IMR-90 (cell line): Measurements from ENCODE around the gene SRSF3. TPM values are rescaled to one million over a fixed set of nuclear protein-coding genes. Genes with fewer than 3 reads are reported as not detected.

Source experiments
- ATAC-seq: fragments of 200-7000 bp; cut with Tn5 transposase; 2 replicates; pipeline ENCODE4 v1.9.1; 2020; ENCODE audit warnings: low read depth, mild to moderate bottlenecking, moderate library complexity
- BruUV-seq: library from RNA; stranded (reverse); fragments of 400-500 nt; replicated peaks from 2 replicates; lab custom pipeline; 2021; lab: Mats Ljungman, UMichigan
- CTCF ChIA-PET: fragments of 300-600 bp; formaldehyde crosslinking; extraction: SDS; loops from one replicate; lab custom pipeline; 2021; ENCODE audit warnings: antibody characterized with exemption; lab: Yijun Ruan, JAX
- POLR2A ChIA-PET: fragments of 300-600 bp; sonication (Branson Sonifier 250); formaldehyde crosslinking; loops from one replicate; lab custom pipeline; 2022; ENCODE audit warnings: antibody characterized with exemption; ENCODE audit not compliant: unreplicated experiment; lab: Charles Lee
- DNase-seq: peaks from one replicate; pipeline ENCODE4 v3.0.0; 2013
- H2AFZ ChIP-seq: replicated peaks from 2 replicates; pipeline ENCODE3; 2013; ENCODE audit warnings: low read length, mild to moderate bottlenecking; ENCODE audit not compliant: poor library complexity
- H2AK5ac ChIP-seq: 2 replicates; pipeline ENCODE4 v1.6.1; 2013; ENCODE audit warnings: low read depth, low read length, inconsistent platforms
- H2AK9ac ChIP-seq: replicated peaks from 2 replicates; pipeline ENCODE3; 2013; ENCODE audit warnings: mild to moderate bottlenecking, low read depth, low read length, moderate library complexity; ENCODE audit not compliant: poor library complexity
- H2BK120ac ChIP-seq: 2 replicates; pipeline ENCODE4 v1.6.1; 2013; ENCODE audit warnings: low read depth, low read length, inconsistent platforms
- H2BK15ac ChIP-seq: 3 replicates; pipeline ENCODE4 v1.6.1; 2013; ENCODE audit warnings: low read depth, low read length, inconsistent platforms
- H2BK20ac ChIP-seq: 2 replicates; pipeline ENCODE4 v1.6.1; 2013; ENCODE audit warnings: low read depth, mild to moderate bottlenecking, inconsistent platforms, low read length, moderate library complexity
- H2BK5ac ChIP-seq: 2 replicates; pipeline ENCODE4 v1.6.1; 2013; ENCODE audit warnings: mild to moderate bottlenecking, low read depth, low read length, inconsistent platforms; ENCODE audit not compliant: poor library complexity, severe bottlenecking
- H3K14ac ChIP-seq: replicated peaks from 2 replicates; pipeline ENCODE4 v1.6.1; 2013; ENCODE audit warnings: low read depth, low read length, inconsistent platforms
- H3K18ac ChIP-seq: 2 replicates; pipeline ENCODE4 v1.6.1; 2013; ENCODE audit warnings: low read depth, low read length, control low read depth
- H3K23ac ChIP-seq: 2 replicates; pipeline ENCODE4 v1.6.1; 2013; ENCODE audit warnings: low read depth, low read length, inconsistent platforms
- H3K27ac ChIP-seq: 2 replicates; pipeline ENCODE4 v1.5.1; 2013; ENCODE audit warnings: mild to moderate bottlenecking, control low read depth, low read length; ENCODE audit not compliant: insufficient read depth
- H3K27me3 ChIP-seq: 2 replicates; pipeline ENCODE4 v1.6.1; 2013; ENCODE audit warnings: low read length; ENCODE audit not compliant: control insufficient read depth, insufficient read depth
- H3K36me3 ChIP-seq: 2 replicates; pipeline ENCODE4 v1.6.1; 2013; ENCODE audit warnings: low read length, mixed read lengths; ENCODE audit not compliant: control insufficient read depth, insufficient read depth
- H3K4ac ChIP-seq: 2 replicates; pipeline ENCODE4 v1.6.1; 2013; ENCODE audit warnings: low read depth, low read length, inconsistent platforms
- H3K4me1 ChIP-seq: 2 replicates; pipeline ENCODE4 v1.6.1; 2013; ENCODE audit warnings: low read length, mixed read lengths; ENCODE audit not compliant: control insufficient read depth, insufficient read depth
- H3K4me2 ChIP-seq: 2 replicates; pipeline ENCODE4 v1.6.1; 2013; ENCODE audit warnings: low read depth, mild to moderate bottlenecking, control low read depth, low read length, moderate library complexity
- H3K4me3 ChIP-seq: 2 replicates; pipeline ENCODE4 v1.5.1; 2013; ENCODE audit warnings: low read depth, mild to moderate bottlenecking, control low read depth, low read length, moderate library complexity; ENCODE audit not compliant: insufficient read depth
- H3K56ac ChIP-seq: 2 replicates; pipeline ENCODE4 v1.6.1; 2013; ENCODE audit warnings: low read length, inconsistent platforms; ENCODE audit not compliant: insufficient read depth; ENCODE audit errors: extremely low read depth
- H3K79me1 ChIP-seq, 2 experiments: 2 replicates each; pipeline ENCODE4 v1.6.1; 2013; ENCODE audit warnings: low read length in 2 of 2, inconsistent platforms in 1 of 2, low read depth in 1 of 2
- H3K9ac ChIP-seq: 2 replicates; pipeline ENCODE4 v1.6.1; 2013; ENCODE audit warnings: low read depth, low read length, control low read depth
- H3K9me1 ChIP-seq: 2 replicates; pipeline ENCODE4 v1.6.1; 2013; ENCODE audit warnings: low read length, inconsistent platforms; ENCODE audit not compliant: insufficient read depth
- H3K9me3 ChIP-seq: 2 replicates; pipeline ENCODE4 v1.6.1; 2013; ENCODE audit warnings: low read length; ENCODE audit not compliant: control insufficient read depth, insufficient read depth
- H4K20me1 ChIP-seq: 2 replicates; pipeline ENCODE4 v1.6.1; 2013; ENCODE audit warnings: low read length, inconsistent platforms; ENCODE audit not compliant: insufficient read depth
- H4K5ac ChIP-seq: 2 replicates; pipeline ENCODE4 v1.6.1; 2013; ENCODE audit warnings: mild to moderate bottlenecking, low read depth, low read length, control low read depth
- H4K8ac ChIP-seq, 2 experiments: 2 replicates each; pipeline ENCODE4 v1.6.1; 2013; ENCODE audit warnings: low read depth in 2 of 2, low read length in 2 of 2, control low read depth in 1 of 2, inconsistent platforms in 1 of 2
- H4K91ac ChIP-seq: 2 replicates; pipeline ENCODE4 v1.6.1; 2013; ENCODE audit warnings: low read depth, low read length, inconsistent platforms; ENCODE audit not compliant: insufficient read depth
- BHLHE40 ChIP-seq: fragments of 150-350 bp; IDR thresholded peaks from 2 replicates; pipeline ENCODE4 v1.6.1; 2016; ENCODE audit warnings: mild to moderate bottlenecking, low read depth, low read length
- CEBPB ChIP-seq: IDR thresholded peaks from 2 replicates; pipeline ENCODE4 v1.6.1; 2012; ENCODE audit warnings: low read depth, low read length, improper control_type of control experiment
- CHD1 ChIP-seq: IDR thresholded peaks from 2 replicates; pipeline ENCODE4 v1.6.1; 2012; ENCODE audit warnings: low read depth, low read length, improper control_type of control experiment
- CTCF ChIP-seq: conservative IDR thresholded peaks from 2 replicates; pipeline ENCODE4 v1.5.1; 2012; ENCODE audit warnings: mild to moderate bottlenecking, low read depth, low read length, improper control_type of control experiment
- FOS ChIP-seq: fragments of 150-350 bp; IDR thresholded peaks from 2 replicates; pipeline ENCODE4 v1.6.1; 2016; ENCODE audit warnings: low read depth, low read length
- MAFK ChIP-seq: IDR thresholded peaks from 2 replicates; pipeline ENCODE4 v1.6.1; 2012; ENCODE audit warnings: low read depth, low read length, improper control_type of control experiment
- MAZ ChIP-seq: IDR thresholded peaks from 2 replicates; pipeline ENCODE4 v1.6.1; 2012; ENCODE audit warnings: low read depth, mild to moderate bottlenecking, low read length, improper control_type of control experiment, moderate library complexity, borderline replicate concordance
- RCOR1 ChIP-seq: IDR thresholded peaks from 2 replicates; pipeline ENCODE4 v1.6.1; 2012; ENCODE audit warnings: mild to moderate bottlenecking, low read length, improper control_type of control experiment; ENCODE audit not compliant: insufficient replicate concordance
- RFX5 ChIP-seq: IDR thresholded peaks from 2 replicates; pipeline ENCODE4 v1.8.0; 2012; ENCODE audit warnings: low read depth, mild to moderate bottlenecking, low read length, moderate library complexity
- WGBS, 2 experiments: methylation state at CpG; one replicate each; pipeline versions ENCODE4 v1.1.5 to v1.1.7; 2013; ENCODE audit warnings: missing lambda C conversion rate in 2 of 2; ENCODE audit not compliant: insufficient read length in 1 of 2; ENCODE audit errors: extremely low coverage in 2 of 2; 5-methylcytosine and 5-hydroxymethylcytosine counted together
- dilution Hi-C: fragments of 300-500 bp; cut with HindIII; formaldehyde crosslinking; loops from one replicate; pipeline ENCODE4 v1.14.3; 2018; ENCODE audit warnings: low sequenced_read_pairs; ENCODE audit not compliant: unreplicated experiment
- in situ Hi-C: fragments of 300-500 bp; cut with MboI; formaldehyde crosslinking; loops from 3 replicates; pipeline ENCODE4 v1.14.3; 2019; ENCODE audit warnings: low sequenced_read_pairs, inconsistent platforms, mixed read lengths
- intact Hi-C: fragments of 100-400 bp; cut with micrococcal nuclease; formaldehyde crosslinking; loops from 2 replicates; pipeline ENCODE4 v1.10.0; 2022
- polyA plus RNA-seq, 3 experiments: library from polyadenylated mRNA; depleted of rRNA; stranded (reverse); fragments of >200 nt; gene quantifications; 2 replicates each; pipeline ENCODE4 v1.2.3, GENCODE V29; 2012; ENCODE audit warnings: low replicate concordance in 1 of 3
- total RNA-seq: library from RNA; depleted of rRNA; stranded (reverse); fragments of >200 nt; gene quantifications from 2 replicates; pipeline ENCODE4 v1.2.3, GENCODE V29; 2012
- TF ChIP-seq, protein P1 (sequence below): fragments of 150-350 bp; IDR thresholded peaks from 2 replicates; pipeline ENCODE4 v1.6.1; 2017; ENCODE audit warnings: mild to moderate bottlenecking, antibody characterized with exemption, low read length, low read depth
- TF ChIP-seq, protein P2 (sequence below): fragments of 150-350 bp; IDR thresholded peaks from 2 replicates; pipeline ENCODE4 v1.6.1; 2016; ENCODE audit warnings: low read depth, mild to moderate bottlenecking, low read length, moderate library complexity, borderline replicate concordance

SRSF3 gene
- total and polyA plus RNA-seq, 2 of the 4 experiments (the other 2 are of a cell fraction) = 237 to 297 TPM

- no TSS peak for BruUV-seq
- H3K36me3 ChIP-seq = no peaks in the 10 kb centered on the region
- intact Hi-C loops = no loop called here
- H3K4me3 ChIP-seq = no peak overlapping the region
- peak overlapping the region; percentile 29 for H3K4me2 ChIP-seq
- 0 out of 2 replicates have a peak overlapping the region, but pooled peaks have one; percentile 36 for H2BK20ac ChIP-seq
- H2BK120ac ChIP-seq = peak overlapping the region; percentile 71; the same call in 1 of the 2 replicates
- H2AFZ ChIP-seq = peak overlapping the region; percentile 15
- peak overlapping the region; percentile 68 for H3K4ac ChIP-seq
- peak overlapping the region; percentile 40; the same call in 1 of the 2 replicates for H4K5ac ChIP-seq
- peak overlapping the region; percentile 19; the same call in 1 of the 2 replicates for H3K9ac ChIP-seq
- dilution Hi-C loops = no loop called here
- H3K56ac ChIP-seq = 0 out of 2 replicates have a peak overlapping the region, but pooled peaks have one; percentile 5
- no peaks in the 10 kb centered on the region for H3K9me1 ChIP-seq
- H2BK5ac ChIP-seq = peak overlapping the region; percentile 2
- H3K14ac ChIP-seq = peak overlapping the region; percentile 54
- peak overlapping the region; percentile 58; the same call in 1 of the 2 replicates for H3K27ac ChIP-seq
- H3K18ac ChIP-seq = peak overlapping the region; percentile 47
- peak overlapping the region; percentile 67; the same call in 1 of the 2 replicates for H2AK5ac ChIP-seq
- 92% methylated on average over 6 of the region's 16 CpGs; no CpG with 5 or more reads in 1 of the 2 experiments for WGBS, 2 experiments
- no peaks in the 10 kb centered on the region for H3K27me3 ChIP-seq
- H4K20me1 ChIP-seq = no peaks in the 10 kb centered on the region
- in situ Hi-C loops = no loop called here
- H2AK9ac ChIP-seq = no peak overlapping the region
- TF ChIP-seq CEBPB = no peak
- no peak for TF ChIP-seq CHD1
- TF ChIP-seq CTCF = no peak
- TF ChIP-seq MAFK = no peak
- TF ChIP-seq MAZ = no peak
- no peak for TF ChIP-seq RCOR1
- TF ChIP-seq, protein P1, sequence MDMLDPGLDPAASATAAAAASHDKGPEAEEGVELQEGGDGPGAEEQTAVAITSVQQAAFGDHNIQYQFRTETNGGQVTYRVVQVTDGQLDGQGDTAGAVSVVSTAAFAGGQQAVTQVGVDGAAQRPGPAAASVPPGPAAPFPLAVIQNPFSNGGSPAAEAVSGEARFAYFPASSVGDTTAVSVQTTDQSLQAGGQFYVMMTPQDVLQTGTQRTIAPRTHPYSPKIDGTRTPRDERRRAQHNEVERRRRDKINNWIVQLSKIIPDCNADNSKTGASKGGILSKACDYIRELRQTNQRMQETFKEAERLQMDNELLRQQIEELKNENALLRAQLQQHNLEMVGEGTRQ = no peak
- TF ChIP-seq BHLHE40 = no peak
- TF ChIP-seq FOS = no peak
- TF ChIP-seq, protein P2, sequence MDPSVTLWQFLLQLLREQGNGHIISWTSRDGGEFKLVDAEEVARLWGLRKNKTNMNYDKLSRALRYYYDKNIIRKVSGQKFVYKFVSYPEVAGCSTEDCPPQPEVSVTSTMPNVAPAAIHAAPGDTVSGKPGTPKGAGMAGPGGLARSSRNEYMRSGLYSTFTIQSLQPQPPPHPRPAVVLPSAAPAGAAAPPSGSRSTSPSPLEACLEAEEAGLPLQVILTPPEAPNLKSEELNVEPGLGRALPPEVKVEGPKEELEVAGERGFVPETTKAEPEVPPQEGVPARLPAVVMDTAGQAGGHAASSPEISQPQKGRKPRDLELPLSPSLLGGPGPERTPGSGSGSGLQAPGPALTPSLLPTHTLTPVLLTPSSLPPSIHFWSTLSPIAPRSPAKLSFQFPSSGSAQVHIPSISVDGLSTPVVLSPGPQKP = no peak
- no peak for TF ChIP-seq RFX5
- H3K9me3 ChIP-seq = no peaks in the 10 kb centered on the region
- 0 out of 4 replicates have a peak, but pooled peaks cover 0 to 2% of the 10 kb centered on the region in 2 experiments for H3K79me1 ChIP-seq
- no peak overlapping the region for H3K23ac ChIP-seq
- peak overlapping the region; percentile 43; the same call in 1 of the 3 replicates for H2BK15ac ChIP-seq
- H4K8ac ChIP-seq = peak overlapping the region in 1 of 2 experiments; percentile 35; a peak in 1 of 4 replicates
- DNase-seq (no peak), ATAC-seq (no peak)
- POLR2A ChIA-PET = interaction anchor here (1.2 to 1.5 kb wide), 2 partner anchors 33 to 44 kb away, joined by 3 to 10 read pairs; partner anchors contain the start of gene CDKN1A
- H4K91ac ChIP-seq = peak overlapping the region; percentile 30
- CTCF ChIA-PET = no interaction called here
- peaks cover 7% of the 10 kb centered on the region; the same call in 1 of the 2 replicates for H3K4me1 ChIP-seq
These were observed 40.4 kb downstream of the SRSF3 start for GRCh38 chr6:36634317-36635108.
